Progenitor cell of endocrine pancreas (in vitro differentiated cells): ENCODE measurements around the gene RASGRF2. TPM values are rescaled to one million over a fixed set of nuclear protein-coding genes. Genes with fewer than 3 reads are reported as not detected.

Experiments used
- DNase-seq: peaks from one replicate; pipeline ENCODE4 v3.0.0; 2021; ENCODE audit warnings: low spot score; ENCODE audit not compliant: unreplicated experiment
- H3K27ac Mint-ChIP-seq: 2 replicates; pipeline ENCODE4 v1.8.0; 2021; ENCODE audit warnings: mild to moderate bottlenecking, moderate library complexity, mixed read lengths
- H3K27me3 Mint-ChIP-seq: 2 replicates; pipeline ENCODE4 v1.8.0; 2021; ENCODE audit warnings: mixed read lengths
- H3K36me3 Mint-ChIP-seq: 2 replicates; pipeline ENCODE4 v1.8.0; 2022; ENCODE audit warnings: mixed read lengths; ENCODE audit not compliant: insufficient read depth
- H3K4me1 Mint-ChIP-seq: 2 replicates; pipeline ENCODE4 v1.8.0; 2021; ENCODE audit warnings: low read depth, mixed read lengths
- H3K4me3 Mint-ChIP-seq: 2 replicates; pipeline ENCODE4 v1.8.0; 2021; ENCODE audit warnings: low read depth, mild to moderate bottlenecking, moderate library complexity, mixed read lengths
- H3K9me3 Mint-ChIP-seq: 2 replicates; pipeline ENCODE4 v1.8.0; 2021; ENCODE audit warnings: low read depth, mixed read lengths
- CTCF ChIP-seq: fragments of 200-600 bp; sonication (generic); IDR thresholded peaks from one replicate; pipeline ENCODE4 v1.5.0; 2021; ENCODE audit warnings: antibody characterized with exemption, mild to moderate bottlenecking; ENCODE audit not compliant: unreplicated experiment
- total RNA-seq: library from RNA; stranded (reverse); gene quantifications from 2 replicates; pipeline ENCODE4 v1.2.1, GENCODE V29; 2021

Gene RASGRF2
- total RNA-seq, 1 donor from 2014 or later: 0.62 TPM

- Mint-ChIP-seq H3K4me1 (no peaks in the 10 kb centered on the region), H3K27me3 (peaks cover 9% of the 10 kb centered on the region), H3K9me3 (no peaks in the 10 kb centered on the region), H3K27ac (no peak overlapping the region), H3K4me3 (no peak overlapping the region), H3K36me3 (no peaks in the 10 kb centered on the region)
- no peak for TF ChIP-seq CTCF
- no peak for DNase-seq
Observed at GRCh38 chr5:81169924-81170323, 209.8 kb downstream of the RASGRF2 start.

- DNase-seq: no peak
- peaks cover 9% of the 10 kb centered on the region for H3K27me3 Mint-ChIP-seq
- H3K4me1 Mint-ChIP-seq: no peaks in the 10 kb centered on the region
- no peak for TF ChIP-seq CTCF
- H3K4me3 Mint-ChIP-seq: no peak overlapping the region
- no peaks in the 10 kb centered on the region for H3K36me3 Mint-ChIP-seq
- H3K9me3 Mint-ChIP-seq: no peaks in the 10 kb centered on the region
- H3K27ac Mint-ChIP-seq: no peak overlapping the region
Observed at GRCh38 chr5:81171769-81172168, 211.6 kb downstream of the RASGRF2 start.

- TF ChIP-seq CTCF: no peak
- no peak overlapping the region for H3K27ac Mint-ChIP-seq
- no peaks in the 10 kb centered on the region for H3K36me3 Mint-ChIP-seq
- no peak for DNase-seq
- peaks cover 9% of the 10 kb centered on the region for H3K27me3 Mint-ChIP-seq
- H3K9me3 Mint-ChIP-seq: no peaks in the 10 kb centered on the region
- H3K4me3 Mint-ChIP-seq: no peak overlapping the region
- no peaks in the 10 kb centered on the region for H3K4me1 Mint-ChIP-seq
Observed at GRCh38 chr5:81172710-81173109, 212.5 kb downstream of the RASGRF2 start.

GRCh38 chr5:81177061-81177460 lies 216.9 kb downstream of the RASGRF2 start:
- H3K4me1 Mint-ChIP-seq: no peaks in the 10 kb centered on the region
- H3K4me3 Mint-ChIP-seq: no peak overlapping the region
- TF ChIP-seq CTCF: no peak
- H3K27ac Mint-ChIP-seq: no peak overlapping the region
- DNase-seq: no peak
- H3K27me3 Mint-ChIP-seq: peaks cover 7% of the 10 kb centered on the region
- no peaks in the 10 kb centered on the region for H3K36me3 Mint-ChIP-seq
- H3K9me3 Mint-ChIP-seq: no peaks in the 10 kb centered on the region

- H3K4me3 Mint-ChIP-seq: no peak overlapping the region
- DNase-seq: no peak
- no peaks in the 10 kb centered on the region for H3K36me3 Mint-ChIP-seq
- no peak for TF ChIP-seq CTCF
- no peaks in the 10 kb centered on the region for H3K9me3 Mint-ChIP-seq
- H3K27me3 Mint-ChIP-seq: no peaks in the 10 kb centered on the region
- no peak overlapping the region for H3K27ac Mint-ChIP-seq
- H3K4me1 Mint-ChIP-seq: no peaks in the 10 kb centered on the region
Observed at GRCh38 chr5:81179959-81180358, 219.8 kb downstream of the RASGRF2 start.
